Occipital lobe (tissue), 2 donors: ENCODE measurements around the gene ELF3. TPM values are rescaled to one million over a fixed set of nuclear protein-coding genes. Genes with fewer than 3 reads are reported as not detected.
"Not testable (repeated sequence)": the region's sequence is repeated elsewhere in the genome, so short reads cannot be mapped to it uniquely, and the experiment has no call there.

Experiments used
- DNase-seq: peaks from one replicate; lab custom pipeline; 2025; lab: John Stamatoyannopoulos, UW
- total RNA-seq: library from RNA; depleted of rRNA; stranded (reverse); fragments of >200 nt; gene quantifications from one replicate; pipeline ENCODE4 v1.2.3, GENCODE V29; 2014

The ELF3 gene
- total RNA-seq: 0.31 TPM

- no peak for DNase-seq
Observed at GRCh38 chr1:202010180-202011015, at the start of gene ELF3. Gene ELF3 (plus strand): TSS chr1:202010587. CDS start chr1:202011137, 550 bp downstream.

GRCh38 chr1:201962382-201962781 is 48.0 kb upstream of the ELF3 start:
- DNase-seq: not testable (repeated sequence)

- DNase-seq: no peak
Observed at GRCh38 chr1:201964261-201964660, 46.1 kb upstream of the ELF3 start.

- DNase-seq: no peak
Observed at GRCh38 chr1:201966171-201966570, 44.2 kb upstream of the ELF3 start.

GRCh38 chr1:201968202-201968925 is 42.0 kb upstream of the ELF3 start:
- DNase-seq: no peak

GRCh38 chr1:201970334-201971159 is 39.8 kb upstream of the ELF3 start:
- DNase-seq: no peak

- peak; percentile 62 for DNase-seq
Observed at GRCh38 chr1:201982082-201982622, 28.2 kb upstream of the ELF3 start.

GRCh38 chr1:201982623-201983379 is 27.6 kb upstream of the ELF3 start, which contains the start of gene RNPEP:
Gene RNPEP (plus strand): TSS chr1:201982648. CDS start chr1:201982667, 19 bp downstream.
- DNase-seq: peak; percentile 46

- no peak for DNase-seq
Observed at GRCh38 chr1:201983380-201983805, 27.0 kb upstream of the ELF3 start.

- no peak for DNase-seq
Observed at GRCh38 chr1:201984446-201984845, 25.9 kb upstream of the ELF3 start.

- no peak for DNase-seq
Observed at GRCh38 chr1:201985355-201985754, 25.0 kb upstream of the ELF3 start.

- DNase-seq: no peak
Observed at GRCh38 chr1:201988601-201989000, 21.8 kb upstream of the ELF3 start.

- no peak for DNase-seq
Observed at GRCh38 chr1:201989354-201990128, 20.8 kb upstream of the ELF3 start.

- no peak for DNase-seq
Observed at GRCh38 chr1:201990427-201990826, 20.0 kb upstream of the ELF3 start.

GRCh38 chr1:201999625-202000238 is 10.7 kb upstream of the ELF3 start:
- DNase-seq: no peak

GRCh38 chr1:202002507-202002906 is 7.9 kb upstream of the ELF3 start:
- no peak for DNase-seq

- DNase-seq: no peak
Observed at GRCh38 chr1:202004711-202005110, 5.7 kb upstream of the ELF3 start.

- no peak for DNase-seq
Observed at GRCh38 chr1:202005958-202006357, 4.4 kb upstream of the ELF3 start.

- DNase-seq: no peak
Observed at GRCh38 chr1:202007304-202007703, 3.1 kb upstream of the ELF3 start.
